Body of pancreas (tissue), 4 donors: ENCODE measurements around the gene FANCD2.

ENCODE experiments used
- POLR2A ChIP-seq, 3 donors: fragments of 450-650 bp; IDR thresholded peaks; one replicate each; pipeline ENCODE4 v1.6.1; 2016; ENCODE audit warnings: antibody characterized with exemption in 3 of 3, mild to moderate bottlenecking in 2 of 3
- TF ChIP-seq, protein P1 (sequence below), 7 experiments: fragments of 450-650 bp in 4 of 7; fragments of 200-600 bp in 3 of 7; sonication (generic) in 3 of 7; IDR thresholded peaks; one replicate each; pipeline ENCODE4 v1.5.1; 2016 to 2019; ENCODE audit warnings: antibody characterized with exemption in 7 of 7

DNA sequence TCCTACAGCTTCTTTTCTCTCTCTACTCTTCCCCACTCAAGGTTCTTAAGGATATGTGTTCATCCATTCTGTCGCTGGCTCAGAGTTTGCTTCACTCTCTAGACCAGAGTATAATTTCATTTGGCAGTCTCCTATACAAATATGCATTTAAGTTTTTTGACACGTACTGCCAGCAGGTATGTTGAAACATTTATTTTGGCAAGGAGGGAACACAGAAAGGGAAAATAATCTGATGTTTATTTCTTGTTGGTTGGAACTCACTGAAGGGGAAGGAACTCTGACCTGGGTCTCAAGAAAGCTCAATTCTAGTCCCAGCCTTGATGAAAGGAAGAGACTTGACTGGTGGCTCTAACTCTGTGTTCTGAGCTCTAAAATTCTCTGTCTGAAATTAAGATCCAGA, 21.6 kb downstream of the FANCD2 start:
- TF ChIP-seq, protein P1, sequence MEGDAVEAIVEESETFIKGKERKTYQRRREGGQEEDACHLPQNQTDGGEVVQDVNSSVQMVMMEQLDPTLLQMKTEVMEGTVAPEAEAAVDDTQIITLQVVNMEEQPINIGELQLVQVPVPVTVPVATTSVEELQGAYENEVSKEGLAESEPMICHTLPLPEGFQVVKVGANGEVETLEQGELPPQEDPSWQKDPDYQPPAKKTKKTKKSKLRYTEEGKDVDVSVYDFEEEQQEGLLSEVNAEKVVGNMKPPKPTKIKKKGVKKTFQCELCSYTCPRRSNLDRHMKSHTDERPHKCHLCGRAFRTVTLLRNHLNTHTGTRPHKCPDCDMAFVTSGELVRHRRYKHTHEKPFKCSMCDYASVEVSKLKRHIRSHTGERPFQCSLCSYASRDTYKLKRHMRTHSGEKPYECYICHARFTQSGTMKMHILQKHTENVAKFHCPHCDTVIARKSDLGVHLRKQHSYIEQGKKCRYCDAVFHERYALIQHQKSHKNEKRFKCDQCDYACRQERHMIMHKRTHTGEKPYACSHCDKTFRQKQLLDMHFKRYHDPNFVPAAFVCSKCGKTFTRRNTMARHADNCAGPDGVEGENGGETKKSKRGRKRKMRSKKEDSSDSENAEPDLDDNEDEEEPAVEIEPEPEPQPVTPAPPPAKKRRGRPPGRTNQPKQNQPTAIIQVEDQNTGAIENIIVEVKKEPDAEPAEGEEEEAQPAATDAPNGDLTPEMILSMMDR (IDR thresholded peaks at IDR 0.05) = no peak
- TF ChIP-seq POLR2A (IDR thresholded peaks at IDR 0.05) = no peak
